Measurements from ENCODE around the gene PVALEF.

DNA sequence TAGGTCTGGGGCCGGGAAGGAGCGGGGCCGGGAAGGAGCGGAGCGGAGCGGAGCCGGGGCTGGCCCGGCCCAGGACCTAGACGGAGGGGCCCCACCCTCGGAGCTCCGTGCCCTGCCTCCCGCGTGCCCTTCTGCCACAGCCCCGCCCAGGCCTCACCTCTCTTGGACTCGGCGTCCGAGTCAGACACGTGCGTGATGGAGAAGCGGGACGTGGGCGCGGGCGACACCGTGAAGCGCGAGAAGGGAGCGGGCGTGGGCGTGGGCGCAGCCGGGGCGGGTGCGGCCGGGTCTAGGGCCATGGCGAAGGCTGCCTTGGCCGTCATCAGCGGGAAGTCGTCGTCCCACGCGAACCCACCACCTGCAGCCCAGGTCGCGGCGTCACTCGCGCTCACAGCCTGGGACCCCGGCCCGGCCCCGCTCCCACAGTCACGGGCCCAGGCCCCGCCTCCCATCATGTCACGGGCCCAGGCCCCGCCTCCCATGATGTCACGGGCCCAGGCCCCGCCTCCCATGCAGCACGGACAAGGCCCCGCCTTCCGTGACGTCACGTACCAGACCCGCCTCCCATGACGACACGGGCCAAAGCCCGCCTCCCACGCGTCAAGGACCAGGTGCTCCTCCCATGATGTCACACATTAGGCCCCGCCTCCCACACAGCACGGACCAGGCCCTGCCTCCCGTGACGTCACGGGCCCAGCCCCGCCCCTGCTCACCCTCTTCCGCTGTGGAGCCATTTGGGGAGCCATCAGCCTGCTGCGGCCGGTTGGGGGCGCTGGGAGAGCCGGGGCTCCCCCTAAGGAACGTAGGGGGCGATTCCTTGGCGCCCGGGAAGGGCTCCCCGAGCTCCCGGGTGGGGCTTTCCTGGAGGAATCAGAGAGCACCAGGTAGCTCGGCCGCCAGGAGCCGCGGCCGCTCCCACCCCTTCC lies 45.8 kb upstream of the PVALEF start:
- no peak for TF ChIP-seq POLR2A (IDR thresholded peaks at IDR 0.05)
- TF ChIP-seq, protein P1, sequence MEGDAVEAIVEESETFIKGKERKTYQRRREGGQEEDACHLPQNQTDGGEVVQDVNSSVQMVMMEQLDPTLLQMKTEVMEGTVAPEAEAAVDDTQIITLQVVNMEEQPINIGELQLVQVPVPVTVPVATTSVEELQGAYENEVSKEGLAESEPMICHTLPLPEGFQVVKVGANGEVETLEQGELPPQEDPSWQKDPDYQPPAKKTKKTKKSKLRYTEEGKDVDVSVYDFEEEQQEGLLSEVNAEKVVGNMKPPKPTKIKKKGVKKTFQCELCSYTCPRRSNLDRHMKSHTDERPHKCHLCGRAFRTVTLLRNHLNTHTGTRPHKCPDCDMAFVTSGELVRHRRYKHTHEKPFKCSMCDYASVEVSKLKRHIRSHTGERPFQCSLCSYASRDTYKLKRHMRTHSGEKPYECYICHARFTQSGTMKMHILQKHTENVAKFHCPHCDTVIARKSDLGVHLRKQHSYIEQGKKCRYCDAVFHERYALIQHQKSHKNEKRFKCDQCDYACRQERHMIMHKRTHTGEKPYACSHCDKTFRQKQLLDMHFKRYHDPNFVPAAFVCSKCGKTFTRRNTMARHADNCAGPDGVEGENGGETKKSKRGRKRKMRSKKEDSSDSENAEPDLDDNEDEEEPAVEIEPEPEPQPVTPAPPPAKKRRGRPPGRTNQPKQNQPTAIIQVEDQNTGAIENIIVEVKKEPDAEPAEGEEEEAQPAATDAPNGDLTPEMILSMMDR (IDR thresholded peaks at IDR 0.05), result no peak
